ENCODE results near the gene WDR45B. TPM values are rescaled to one million over a fixed set of nuclear protein-coding genes. Genes with fewer than 3 reads are reported as not detected.
A peak's percentile ranks its signal among the peaks of the same experiment; 100 is the strongest.

The WDR45B gene
- polyA plus RNA-seq, 6 donors from 2014 or later = 37.9 to 77.8 (median 47.4) TPM

DNA sequence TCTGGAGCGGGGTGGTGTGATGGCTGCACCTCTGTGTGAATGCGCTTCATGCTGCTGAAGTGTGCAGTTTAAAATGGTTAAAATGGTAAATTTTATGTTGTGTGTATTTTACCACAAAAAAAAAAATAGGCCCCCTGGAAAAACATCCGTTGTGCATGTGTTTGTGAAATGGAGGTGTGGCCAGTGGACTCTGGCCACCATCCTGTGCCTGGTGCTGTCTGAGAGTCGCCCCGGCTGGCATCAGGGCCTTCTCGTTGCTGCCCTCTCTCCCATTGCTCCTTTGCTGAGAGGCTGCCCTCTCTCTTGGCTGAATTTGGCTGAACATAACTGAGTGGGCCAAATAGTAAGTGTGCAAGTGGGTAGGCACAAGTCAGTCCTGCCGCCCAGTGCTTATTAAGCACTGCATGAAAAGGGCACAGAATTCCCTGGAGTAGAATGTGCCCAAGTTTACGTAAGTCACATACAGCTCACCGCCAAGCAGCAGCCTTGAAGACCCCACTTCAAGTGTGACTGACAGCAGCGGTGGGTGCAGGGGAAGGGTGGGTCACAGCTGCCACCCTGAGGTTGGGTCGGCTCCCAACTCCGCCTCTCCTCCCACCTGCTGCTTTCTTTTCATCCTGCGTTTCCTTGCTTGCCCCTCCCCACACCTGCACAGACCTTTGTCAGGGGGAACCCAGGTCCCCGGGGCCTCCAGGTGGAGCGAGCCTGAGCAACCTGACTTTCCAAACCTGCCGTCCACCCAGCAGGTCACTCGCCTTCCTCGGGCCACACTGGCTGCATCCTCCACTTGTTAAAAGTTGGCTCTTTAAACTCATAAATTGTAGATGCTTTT is 81.9 kb downstream of the WDR45B start:
- Mint-ChIP-seq H3K27ac (no peak overlapping the region), H3K4me1 (peaks cover 0 to 2% (median 2%) of the 10 kb centered on the region in 3 donors), H3K27me3 (no peaks in the 10 kb centered on the region), H3K9me3 (no peaks in the 10 kb centered on the region), H3K36me3 (no peaks in the 10 kb centered on the region), H3K4me3 (no peak overlapping the region)
- DNase-seq (no peak), ATAC-seq (ENCODE audit: low read depth in 2 of 2) (no peak)

DNA sequence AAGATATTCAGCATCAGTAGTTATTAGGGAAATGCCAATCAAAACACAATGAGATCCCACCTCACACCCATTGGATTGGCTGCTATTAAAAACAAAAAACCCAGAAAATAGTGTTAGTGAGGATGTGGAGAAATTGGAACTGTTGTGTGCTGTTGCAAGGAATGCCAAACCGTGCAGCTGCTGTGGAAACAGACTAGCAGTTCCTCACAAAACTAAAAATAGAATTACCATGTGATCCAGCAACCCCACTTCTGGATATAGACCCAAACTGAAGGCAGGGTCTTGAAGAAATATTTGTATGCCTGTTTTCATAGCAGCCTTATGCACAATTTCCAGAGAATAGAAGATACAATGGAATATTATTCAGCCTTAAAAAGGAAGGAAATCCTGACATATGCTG is 82.7 kb downstream of the WDR45B start:
- Mint-ChIP-seq H3K4me3 (no peak overlapping the region), H3K9me3 (no peaks in the 10 kb centered on the region), H3K4me1 (peaks cover 3 to 8% (median 7%) of the 10 kb centered on the region in 3 donors), H3K36me3 (no peaks in the 10 kb centered on the region), H3K27ac (peak overlapping the region in 1 of 6 donors; percentile 47), H3K27me3 (no peaks in the 10 kb centered on the region)
- DNase-seq (no peak), ATAC-seq (ENCODE audit: low read depth in 2 of 2) (no peak)

Other genes starting within 250 kb of the WDR45B start
- gene HEXD, start 230.1 kb downstream of the WDR45B start, polyA plus RNA-seq (ENCODE audit: low read depth in 6 of 6) = 10 to 100 TPM; 10.8 to 30.5 (median 18.2) TPM
- gene OGFOD3, start 229.9 kb downstream of the WDR45B start, polyA plus RNA-seq (ENCODE audit: low read depth in 6 of 6) = 10 to 100 TPM; 22.8 to 31.6 (median 26.1) TPM
- gene CYBC1, start 197.7 kb downstream of the WDR45B start, polyA plus RNA-seq (ENCODE audit: low read depth in 6 of 6) = 100 to 1,000 TPM; 274 to 340 (median 303) TPM
- 100 to 1,000 TPM in 3 of 6 donors, 10 to 100 TPM in 3; 72.3 to 137 (median 95.0) TPM for gene NARF, start 189.7 kb downstream of the WDR45B start, polyA plus RNA-seq (ENCODE audit: low read depth in 6 of 6)
- 1 to 10 TPM; 2.5 to 6.0 (median 4.4) TPM for gene FOXK2, start 128.7 kb downstream of the WDR45B start, polyA plus RNA-seq (ENCODE audit: low read depth in 6 of 6)
- 1 to 10 TPM; 1.2 to 3.0 (median 2.3) TPM for gene RAB40B, start 50.3 kb upstream of the WDR45B start, polyA plus RNA-seq (ENCODE audit: low read depth in 6 of 6)
- gene FN3KRP, start 68.3 kb upstream of the WDR45B start, polyA plus RNA-seq (ENCODE audit: low read depth in 6 of 6) = 10 to 100 TPM; 20.0 to 27.7 (median 25.8) TPM
- gene FN3K, start 87.2 kb upstream of the WDR45B start, polyA plus RNA-seq (ENCODE audit: low read depth in 6 of 6) = not detected
- gene TBCD, start 103.6 kb upstream of the WDR45B start, polyA plus RNA-seq (ENCODE audit: low read depth in 6 of 6) = 10 to 100 TPM; 23.6 to 34.7 (median 27.5) TPM
- gene ZNF750, start 191.6 kb upstream of the WDR45B start, polyA plus RNA-seq (ENCODE audit: low read depth in 6 of 6) = under 1 TPM in 1 of 6 donors, not detected in 5; 0.12 TPM

All from naive B cell (primary cell).